ENCODE measurements around the gene KISS1.

GRCh38 chr1:204149107-204149506, 47.2 kb downstream of the KISS1 start:
- TF ChIP-seq CTCF (IDR thresholded peaks at IDR 0.05) (no peak), POLR2AphosphoS5 (IDR thresholded peaks at IDR 0.05) (no peak)
